ENCODE measurements around the gene CES3. TPM values are rescaled to one million over a fixed set of nuclear protein-coding genes. Genes with fewer than 3 reads are reported as not detected.

CES3 gene
- total RNA-seq, 4 donors from 2014 or later: 28.9 to 227 (median 161) TPM

DNA sequence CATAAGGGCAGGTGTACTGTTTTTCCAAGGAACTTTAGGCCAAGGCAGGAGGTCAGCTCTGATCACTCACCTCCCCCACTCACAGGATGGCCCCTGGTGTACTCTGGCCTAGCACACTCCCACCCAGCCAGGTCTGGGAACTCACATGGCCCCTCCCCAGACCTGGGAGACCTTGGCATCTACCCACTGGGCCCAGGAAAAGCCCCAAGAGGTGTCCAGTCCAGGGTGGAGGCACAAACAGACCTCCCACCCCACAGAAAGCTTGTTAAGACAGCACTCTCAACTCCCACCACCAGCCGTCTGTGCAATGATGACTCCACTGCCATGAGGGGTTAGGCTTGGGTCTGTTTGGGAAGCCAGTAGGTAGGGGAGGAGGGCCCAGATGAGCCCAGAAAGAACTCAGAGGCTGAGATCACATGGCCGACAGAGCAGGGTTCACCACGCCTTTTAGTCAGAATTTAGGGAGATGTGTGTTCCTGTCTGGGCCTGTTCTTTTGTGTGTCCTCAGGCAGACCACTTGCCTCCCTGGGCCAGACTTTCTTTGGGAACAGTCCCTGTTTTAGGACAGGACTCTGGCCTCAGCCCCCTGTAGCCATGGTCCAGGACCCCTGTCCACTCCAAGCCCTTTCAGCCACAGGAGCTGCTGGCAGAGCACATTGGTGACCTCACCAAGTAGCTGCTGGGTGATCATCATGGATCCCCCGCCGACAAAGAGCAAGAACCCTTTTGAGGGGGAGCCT is 55.8 kb downstream of the CES3 start:
- Histone ChIP-seq H3K36me3 (no peaks in the 10 kb centered on the region), H3K9me3 (no peaks in the 10 kb centered on the region), H3K27me3 (peaks cover 0 to 5% of the 10 kb centered on the region in 2 donors), H3K4me3 (no peak overlapping the region), H3K27ac (no peak overlapping the region), H3K4me1 (peaks cover 0 to 18% (median 14%) of the 10 kb centered on the region in 4 donors)
- DNase-seq: peak in 2 of 3 donors; percentile 30 to 41
- TF ChIP-seq CTCF (IDR thresholded peaks at IDR 0.05): no peak
- TF ChIP-seq POLR2A (IDR thresholded peaks at IDR 0.05): no peak

DNA sequence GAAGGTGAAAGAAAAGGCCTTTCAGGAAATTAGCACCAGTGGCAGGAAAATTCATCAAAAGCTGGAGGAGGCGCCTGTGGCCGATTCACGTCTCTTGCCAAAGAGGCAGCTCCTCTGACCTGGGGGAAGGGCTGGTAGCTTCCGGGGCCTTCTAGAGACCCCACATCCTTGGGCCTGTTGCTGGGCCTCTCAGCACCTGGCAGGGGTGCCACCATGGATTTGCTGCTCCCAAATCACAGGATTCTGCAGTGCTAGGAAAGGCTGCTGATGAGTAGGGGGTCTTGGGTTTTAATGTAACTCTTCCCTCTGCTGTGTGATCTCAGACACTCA is 56.3 kb downstream of the CES3 start:
- H3K27me3 ChIP-seq: peaks cover 0 to 5% of the 10 kb centered on the region in 2 donors
- no peak overlapping the region for H3K27ac ChIP-seq
- H3K4me3 ChIP-seq: no peak overlapping the region
- H3K4me1 ChIP-seq: peaks cover 0 to 18% (median 14%) of the 10 kb centered on the region in 4 donors
- DNase-seq: peak in 1 of 3 donors; percentile 38
- TF ChIP-seq CTCF (IDR thresholded peaks at IDR 0.05) (no peak), POLR2A (IDR thresholded peaks at IDR 0.05) (no peak)
- no peaks in the 10 kb centered on the region for H3K9me3 ChIP-seq
- no peaks in the 10 kb centered on the region for H3K36me3 ChIP-seq

- peaks cover 0 to 5% of the 10 kb centered on the region in 2 donors for H3K27me3 ChIP-seq
- TF ChIP-seq CTCF (IDR thresholded peaks at IDR 0.05) (peak; percentile 52 to 87 (median 74)), POLR2A (IDR thresholded peaks at IDR 0.05) (no peak)
- no peaks in the 10 kb centered on the region for H3K36me3 ChIP-seq
- H3K4me3 ChIP-seq: no peak overlapping the region
- peaks cover 0 to 18% (median 14%) of the 10 kb centered on the region in 4 donors for H3K4me1 ChIP-seq
- H3K27ac ChIP-seq: no peak overlapping the region
- peak; percentile 68 to 88 (median 79) for DNase-seq
- no peaks in the 10 kb centered on the region for H3K9me3 ChIP-seq
These were observed 56.9 kb downstream of the CES3 start for GRCh38 chr16:67017810-67018488.

GRCh38 chr16:67019171-67019570 is 58.1 kb downstream of the CES3 start:
- H3K27ac ChIP-seq: no peak overlapping the region
- H3K4me1 ChIP-seq: peaks cover 0 to 7% (median 6%) of the 10 kb centered on the region in 4 donors
- DNase-seq: peak in 1 of 3 donors; percentile 19
- H3K27me3 ChIP-seq: no peaks in the 10 kb centered on the region
- H3K36me3 ChIP-seq: no peaks in the 10 kb centered on the region
- no peak for TF ChIP-seq CTCF (IDR thresholded peaks at IDR 0.05)
- no peak for TF ChIP-seq POLR2A (IDR thresholded peaks at IDR 0.05)
- H3K4me3 ChIP-seq: no peak overlapping the region
- no peaks in the 10 kb centered on the region for H3K9me3 ChIP-seq

GRCh38 chr16:67021321-67021720 is 60.3 kb downstream of the CES3 start:
- Histone ChIP-seq H3K27ac (no peak overlapping the region), H3K4me1 (no peaks in the 10 kb centered on the region), H3K36me3 (no peaks in the 10 kb centered on the region), H3K9me3 (no peaks in the 10 kb centered on the region), H3K4me3 (no peak overlapping the region), H3K27me3 (no peaks in the 10 kb centered on the region)
- peak in 2 of 3 donors; percentile 2 to 19 for DNase-seq
- no peak for TF ChIP-seq CTCF (IDR thresholded peaks at IDR 0.05)
- TF ChIP-seq POLR2A (IDR thresholded peaks at IDR 0.05): no peak
